Activated CD8-positive, alpha-beta T cell treated with anti-CD3 and anti-CD28 coated beads for 36 hours (primary cell): ENCODE results near the gene MOCS3. TPM values are rescaled to one million over a fixed set of nuclear protein-coding genes. Genes with fewer than 3 reads are reported as not detected.
A peak's percentile ranks its signal among the peaks of the same experiment; 100 is the strongest.

Experiments
- ATAC-seq: fragments of 200-7000 bp; cut with Tn5 transposase; one replicate; pipeline ENCODE4 v1.10.0; 2021; ENCODE audit warnings: mild to moderate bottlenecking, moderate library complexity
- CTCF ChIA-PET: fragments of 350-600 bp; sonication (Branson Sonifier 250); formaldehyde crosslinking; loops from one replicate; lab custom pipeline; 2021; ENCODE audit warnings: antibody characterized with exemption; lab: Charles Lee
- POLR2A ChIA-PET: fragments of 350-600 bp; sonication (Branson Sonifier 250); formaldehyde crosslinking; loops from one replicate; lab custom pipeline; 2021; ENCODE audit warnings: antibody characterized with exemption; lab: Charles Lee
- DNase-seq: peaks from one replicate; pipeline ENCODE4 v3.0.0-alpha.2; 2020
- H3K27ac Mint-ChIP-seq: one replicate; pipeline ENCODE4 v1.8.0; 2021; ENCODE audit warnings: mild to moderate bottlenecking, mixed read lengths
- H3K27me3 Mint-ChIP-seq: one replicate; pipeline ENCODE4 v1.8.0; 2021; ENCODE audit warnings: mixed read lengths
- H3K36me3 Mint-ChIP-seq: one replicate; pipeline ENCODE4 v1.8.0; 2021; ENCODE audit warnings: low read depth, mixed read lengths
- H3K4me1 Mint-ChIP-seq: one replicate; pipeline ENCODE4 v1.8.0; 2021; ENCODE audit warnings: low read depth, mixed read lengths
- H3K4me3 Mint-ChIP-seq: one replicate; pipeline ENCODE4 v1.8.0; 2021; ENCODE audit warnings: mild to moderate bottlenecking, moderate library complexity, mixed read lengths
- H3K9me3 Mint-ChIP-seq: one replicate; pipeline ENCODE4 v1.8.0; 2021; ENCODE audit warnings: mixed read lengths
- intact Hi-C: fragments of 100-400 bp; cut with micrococcal nuclease; formaldehyde crosslinking; loops from one replicate; pipeline ENCODE4 v1.10.0; 2022
- total RNA-seq, 2 experiments: library from RNA; stranded (reverse); gene quantifications; one replicate each; pipeline ENCODE4 v1.2.3, GENCODE V29; 2021
- TF ChIP-seq, protein P1 (sequence below): fragments of 200-600 bp; IDR thresholded peaks from one replicate; pipeline ENCODE4 v1.8.0; 2022; ENCODE audit warnings: antibody characterized with exemption, mild to moderate bottlenecking

The MOCS3 gene
- total RNA-seq, 2 experiments from 2014 or later = 4.6 TPM

DNA sequence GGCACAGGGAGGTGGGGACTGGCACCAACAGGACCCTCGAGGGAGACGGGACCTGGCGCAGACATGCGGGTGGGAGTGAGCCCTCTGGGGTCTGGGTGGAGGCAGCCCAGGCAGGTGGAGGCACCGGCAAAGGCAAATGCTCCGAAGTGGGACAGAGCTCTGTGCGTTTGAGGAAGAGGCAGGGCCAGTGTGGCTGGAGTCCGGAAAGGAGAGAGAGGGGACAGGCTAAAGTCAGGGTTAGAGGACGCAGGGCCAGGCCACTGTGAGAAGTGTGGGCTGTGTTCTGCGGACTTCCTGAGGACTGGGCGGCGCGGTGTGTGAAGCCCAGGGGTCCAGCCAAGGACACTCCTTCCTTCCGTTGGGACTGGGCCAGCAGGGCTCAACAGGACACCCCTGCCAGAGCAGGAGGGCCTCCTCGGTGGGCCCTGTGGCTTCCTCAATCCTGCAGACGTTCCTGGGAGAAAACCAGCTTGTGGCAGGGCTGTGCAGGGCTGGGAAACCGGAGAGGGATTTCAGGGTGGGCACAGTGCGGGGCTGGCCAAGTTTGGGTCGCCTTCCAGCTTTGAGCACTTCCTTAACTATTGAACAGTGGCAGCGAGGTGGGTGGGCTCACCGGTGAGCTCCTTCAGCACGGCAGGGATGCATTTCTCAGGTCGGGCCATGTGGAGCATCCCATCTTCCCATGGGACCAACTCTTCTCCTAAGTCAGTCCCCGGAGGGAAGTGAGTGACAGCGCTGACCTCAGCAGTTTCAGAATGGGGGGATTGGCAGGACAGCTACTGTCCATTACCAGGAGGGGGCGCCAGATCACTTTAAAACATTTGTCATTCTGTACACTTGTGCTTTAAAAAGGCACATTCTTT is 22.5 kb downstream of the MOCS3 start:
- Mint-ChIP-seq H3K4me3 (no peak overlapping the region), H3K9me3 (no peaks in the 10 kb centered on the region), H3K4me1 (peaks cover 18% of the 10 kb centered on the region), H3K36me3 (no peaks in the 10 kb centered on the region), H3K27me3 (peaks cover 32% of the 10 kb centered on the region), H3K27ac (peak overlapping the region; percentile 83)
- POLR2A ChIA-PET = no interaction called here
- TF ChIP-seq, protein P1, sequence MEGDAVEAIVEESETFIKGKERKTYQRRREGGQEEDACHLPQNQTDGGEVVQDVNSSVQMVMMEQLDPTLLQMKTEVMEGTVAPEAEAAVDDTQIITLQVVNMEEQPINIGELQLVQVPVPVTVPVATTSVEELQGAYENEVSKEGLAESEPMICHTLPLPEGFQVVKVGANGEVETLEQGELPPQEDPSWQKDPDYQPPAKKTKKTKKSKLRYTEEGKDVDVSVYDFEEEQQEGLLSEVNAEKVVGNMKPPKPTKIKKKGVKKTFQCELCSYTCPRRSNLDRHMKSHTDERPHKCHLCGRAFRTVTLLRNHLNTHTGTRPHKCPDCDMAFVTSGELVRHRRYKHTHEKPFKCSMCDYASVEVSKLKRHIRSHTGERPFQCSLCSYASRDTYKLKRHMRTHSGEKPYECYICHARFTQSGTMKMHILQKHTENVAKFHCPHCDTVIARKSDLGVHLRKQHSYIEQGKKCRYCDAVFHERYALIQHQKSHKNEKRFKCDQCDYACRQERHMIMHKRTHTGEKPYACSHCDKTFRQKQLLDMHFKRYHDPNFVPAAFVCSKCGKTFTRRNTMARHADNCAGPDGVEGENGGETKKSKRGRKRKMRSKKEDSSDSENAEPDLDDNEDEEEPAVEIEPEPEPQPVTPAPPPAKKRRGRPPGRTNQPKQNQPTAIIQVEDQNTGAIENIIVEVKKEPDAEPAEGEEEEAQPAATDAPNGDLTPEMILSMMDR = peak; percentile 92
- CTCF ChIA-PET = interaction anchor here (0.7 to 6.4 kb wide), 30 partner anchors 9 to 616 kb away, joined by 3 to 56 read pairs (median 4); partner anchors contain the start of genes BCAS4, DPM1 and MOCS3
- intact Hi-C loops = loop anchor here (10.0 kb wide), 1 partner anchor 644 kb away; no protein-coding TSS in a partner anchor
- peak; percentile 43 for ATAC-seq
- DNase-seq = peak; percentile 80

DNA sequence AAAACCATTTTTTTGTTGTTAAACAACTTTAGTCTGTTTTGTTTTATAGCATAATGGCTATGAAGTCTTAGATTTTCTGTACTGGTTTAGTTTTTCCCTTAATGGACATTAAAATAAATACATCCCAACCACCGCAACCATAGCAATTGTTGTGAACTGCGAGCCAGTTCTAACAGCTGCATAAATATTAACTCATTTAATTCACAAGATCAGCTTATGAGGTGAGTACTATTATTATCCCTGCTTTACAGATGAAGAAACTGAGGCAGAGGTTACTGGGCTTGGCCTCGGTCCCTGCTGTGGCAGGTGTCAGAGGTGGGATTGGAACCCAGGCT is 23.1 kb downstream of the MOCS3 start:
- ATAC-seq (no peak), DNase-seq (no peak)
- Mint-ChIP-seq H3K27me3 (peaks cover 36% of the 10 kb centered on the region), H3K4me3 (no peak overlapping the region), H3K4me1 (peaks cover 18% of the 10 kb centered on the region), H3K36me3 (no peaks in the 10 kb centered on the region), H3K9me3 (no peaks in the 10 kb centered on the region), H3K27ac (no peak overlapping the region)
- intact Hi-C loops = loop anchor here (10.0 kb wide), 1 partner anchor 643 kb away; no protein-coding TSS in a partner anchor
- CTCF ChIA-PET = interaction anchor here (0.7 to 6.4 kb wide), 33 partner anchors 9 to 616 kb away, joined by 3 to 56 read pairs (median 4); partner anchors contain the start of genes BCAS4, DPM1 and MOCS3
- TF ChIP-seq, protein P1 = peak; percentile 8
- POLR2A ChIA-PET = no interaction called here

DNA sequence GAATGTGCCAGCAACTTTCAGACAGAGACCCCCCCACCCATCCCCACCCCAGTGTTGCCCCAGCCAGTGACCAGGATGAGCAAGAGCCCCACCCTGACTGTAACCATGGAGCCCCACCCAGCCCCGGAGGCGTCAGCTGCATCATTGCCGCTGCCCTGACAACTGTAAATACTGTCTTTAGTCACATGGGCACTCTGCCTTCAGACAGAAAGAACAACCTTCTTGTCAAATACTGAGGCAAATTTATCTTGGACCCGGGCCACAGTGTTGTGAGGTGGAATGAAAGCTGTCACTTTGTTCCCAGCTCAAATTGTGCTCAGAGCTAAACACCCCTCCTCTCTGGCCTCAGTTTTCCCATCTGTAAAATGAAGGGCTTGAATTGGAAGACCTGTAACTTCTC is 23.7 kb downstream of the MOCS3 start:
- ChIA-PET POLR2A (no interaction called here), CTCF (interaction anchor here (0.9 to 6.4 kb wide), 25 partner anchors 9 to 336 kb away, joined by 3 to 56 read pairs (median 5); partner anchors contain the start of genes BCAS4, DPM1 and MOCS3)
- ATAC-seq (no peak), DNase-seq (peak; percentile 29)
- H3K4me3 Mint-ChIP-seq = no peak overlapping the region
- H3K27me3 Mint-ChIP-seq = peaks cover 37% of the 10 kb centered on the region
- peaks cover 18% of the 10 kb centered on the region for H3K4me1 Mint-ChIP-seq
- no peaks in the 10 kb centered on the region for H3K9me3 Mint-ChIP-seq
- no peak overlapping the region for H3K27ac Mint-ChIP-seq
- TF ChIP-seq, protein P1 = no peak
- intact Hi-C loops = loop anchor here (10.0 kb wide), 1 partner anchor 642 kb away; no protein-coding TSS in a partner anchor
- H3K36me3 Mint-ChIP-seq = no peaks in the 10 kb centered on the region

DNA sequence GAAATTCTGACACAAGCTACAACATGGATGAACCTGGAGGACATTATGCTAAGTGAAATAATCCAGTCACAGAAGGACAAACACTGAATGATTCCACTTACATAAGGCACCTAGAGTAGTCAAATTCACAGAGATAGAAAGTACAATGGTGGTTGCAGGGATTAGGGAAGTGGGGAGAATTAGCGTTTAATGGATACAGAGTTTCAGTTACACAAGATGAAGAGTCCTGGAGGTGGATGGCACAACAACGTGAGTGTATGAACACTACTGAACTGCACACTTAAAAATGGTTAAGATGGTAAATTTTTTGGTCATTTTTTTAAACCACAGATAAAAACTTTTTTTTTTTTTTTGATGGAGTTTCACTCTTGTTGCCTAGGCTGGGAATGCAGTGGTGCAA is 24.7 kb downstream of the MOCS3 start:
- H3K4me3 Mint-ChIP-seq = no peak overlapping the region
- intact Hi-C loops = loop anchor here (10.0 kb wide), 1 partner anchor 641 kb away; no protein-coding TSS in a partner anchor
- H3K9me3 Mint-ChIP-seq = no peaks in the 10 kb centered on the region
- ChIA-PET CTCF (interaction anchor here (0.6 to 6.4 kb wide), 4 partner anchors 8 to 335 kb away, joined by 3 to 56 read pairs (median 24); partner anchors contain the start of gene BCAS4), POLR2A (interaction anchor here (0.6 to 0.7 kb wide), 2 partner anchors 459 to 950 kb away, joined by 3 read pairs; no protein-coding TSS in a partner anchor)
- peaks cover 36% of the 10 kb centered on the region for H3K27me3 Mint-ChIP-seq
- ATAC-seq (no peak), DNase-seq (no peak)
- TF ChIP-seq, protein P1 = no peak
- H3K27ac Mint-ChIP-seq = no peak overlapping the region
- H3K36me3 Mint-ChIP-seq = no peaks in the 10 kb centered on the region
- peaks cover 18% of the 10 kb centered on the region for H3K4me1 Mint-ChIP-seq
